GM19239 (cell line): ENCODE results near the gene CD2BP2.

ENCODE experiments used
- DNase-seq: peaks from one replicate; pipeline ENCODE4 v3.0.0; 2011; ENCODE audit warnings: low spot score; ENCODE audit not compliant: insufficient read length
- FAIRE-seq: peaks from 2 replicates; lab custom pipeline; 2011; peaks lifted over from hg19 to GRCh38; lab: Jason Lieb, UNC

Gene CD2BP2

DNA sequence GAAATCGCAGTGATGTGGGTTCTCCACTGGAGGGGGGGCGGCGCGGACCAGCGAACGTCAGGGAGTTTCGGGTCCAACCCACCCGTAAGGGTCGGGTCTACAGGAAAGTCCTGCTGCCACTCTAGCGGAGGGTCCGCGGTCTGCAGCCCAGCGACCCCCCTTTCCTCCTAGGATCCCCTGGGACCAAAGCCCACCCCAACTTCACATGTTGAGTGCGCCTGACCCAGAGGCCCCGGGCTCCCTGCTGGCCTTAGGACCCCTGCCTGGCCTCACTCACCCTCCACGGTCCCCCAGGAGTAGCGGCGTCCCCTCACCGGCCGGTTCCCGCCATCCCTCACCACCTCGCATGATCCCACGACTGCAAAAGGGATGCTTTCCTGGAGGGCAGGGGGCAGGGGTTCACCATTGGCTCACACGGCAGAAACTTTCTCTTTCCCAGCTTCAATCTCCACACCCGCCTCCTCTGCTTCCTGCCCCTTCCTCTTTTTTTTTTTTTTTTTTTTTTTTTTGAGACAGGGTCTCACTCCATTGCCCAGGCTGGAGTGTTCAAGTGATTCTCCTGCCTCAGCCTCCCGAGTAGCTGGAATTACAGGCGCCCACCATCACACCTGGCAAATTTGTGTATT is 24.2 kb upstream of the CD2BP2 start:
- DNase-seq, result no peak
- no peak for FAIRE-seq

DNA sequence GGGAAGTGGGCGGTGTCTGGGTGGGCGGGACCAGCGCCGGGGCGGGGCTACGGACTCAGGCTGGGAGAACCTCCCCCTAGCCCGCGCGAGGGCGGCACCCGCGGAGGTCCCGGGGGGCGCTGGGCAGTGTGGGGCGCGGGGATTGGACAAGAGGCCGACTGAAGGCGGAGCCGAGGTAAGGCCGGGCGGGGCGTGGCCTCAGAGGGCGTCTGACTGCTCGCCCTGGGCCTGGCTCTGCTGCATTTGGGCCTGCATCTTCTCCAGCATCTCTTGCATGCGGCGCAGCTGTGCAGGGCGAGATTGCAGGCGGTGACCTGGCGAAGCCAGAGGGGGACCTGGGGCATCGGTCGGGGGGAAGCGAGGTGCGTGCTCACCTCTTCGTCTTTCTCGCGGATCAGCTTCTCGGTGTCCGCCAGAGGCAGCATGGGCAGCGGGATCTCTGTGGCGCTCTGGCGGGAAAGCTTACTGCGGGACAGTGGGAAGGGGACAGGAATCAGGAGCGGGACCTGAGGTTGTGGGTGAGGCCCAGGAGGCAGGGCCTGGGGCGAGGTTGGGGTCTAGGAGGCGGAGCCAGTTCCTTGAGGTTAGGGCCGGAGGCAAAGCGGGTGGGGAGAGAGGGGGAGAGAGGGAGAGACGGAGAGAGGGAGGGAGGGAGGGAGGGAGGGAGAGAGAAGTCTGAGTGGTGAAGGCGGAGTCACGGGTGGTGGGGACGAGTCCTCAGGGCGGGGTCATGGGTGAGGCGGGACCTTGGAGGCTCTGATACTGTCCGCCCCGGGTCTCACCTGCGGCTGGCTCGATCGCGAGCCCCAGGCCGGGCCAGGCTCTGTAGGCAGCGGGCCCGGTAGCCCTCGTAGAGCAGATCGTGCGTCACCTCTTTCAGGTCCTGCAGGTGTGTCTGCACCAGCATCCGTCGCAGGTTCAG is 23.4 kb upstream of the CD2BP2 start:
- FAIRE-seq, result peak; percentile 91
- DNase-seq, result peak; percentile 90

DNA sequence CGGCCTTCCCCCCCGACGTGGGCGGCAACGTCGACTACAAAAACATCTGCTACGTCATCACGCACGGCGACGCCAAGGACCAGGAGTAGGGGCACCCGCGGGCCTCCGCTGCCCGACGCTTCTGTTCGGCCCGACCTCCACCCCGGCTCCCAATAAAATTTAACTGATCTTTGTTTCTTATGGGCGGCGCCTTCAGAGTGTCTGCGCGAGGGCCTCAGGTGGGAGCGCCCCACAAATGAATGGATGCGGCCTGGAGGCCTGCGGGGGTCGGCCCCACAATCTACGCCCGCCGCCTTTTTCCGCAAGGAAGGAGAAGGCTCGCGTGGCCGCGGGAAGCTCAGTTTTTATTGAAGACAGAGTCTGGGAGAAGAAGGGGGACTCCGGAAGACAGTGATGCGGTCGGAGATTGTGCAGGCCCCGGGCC is 22.7 kb upstream of the CD2BP2 start:
- peak; percentile 77 for FAIRE-seq
- DNase-seq, result peak; percentile 60

DNA sequence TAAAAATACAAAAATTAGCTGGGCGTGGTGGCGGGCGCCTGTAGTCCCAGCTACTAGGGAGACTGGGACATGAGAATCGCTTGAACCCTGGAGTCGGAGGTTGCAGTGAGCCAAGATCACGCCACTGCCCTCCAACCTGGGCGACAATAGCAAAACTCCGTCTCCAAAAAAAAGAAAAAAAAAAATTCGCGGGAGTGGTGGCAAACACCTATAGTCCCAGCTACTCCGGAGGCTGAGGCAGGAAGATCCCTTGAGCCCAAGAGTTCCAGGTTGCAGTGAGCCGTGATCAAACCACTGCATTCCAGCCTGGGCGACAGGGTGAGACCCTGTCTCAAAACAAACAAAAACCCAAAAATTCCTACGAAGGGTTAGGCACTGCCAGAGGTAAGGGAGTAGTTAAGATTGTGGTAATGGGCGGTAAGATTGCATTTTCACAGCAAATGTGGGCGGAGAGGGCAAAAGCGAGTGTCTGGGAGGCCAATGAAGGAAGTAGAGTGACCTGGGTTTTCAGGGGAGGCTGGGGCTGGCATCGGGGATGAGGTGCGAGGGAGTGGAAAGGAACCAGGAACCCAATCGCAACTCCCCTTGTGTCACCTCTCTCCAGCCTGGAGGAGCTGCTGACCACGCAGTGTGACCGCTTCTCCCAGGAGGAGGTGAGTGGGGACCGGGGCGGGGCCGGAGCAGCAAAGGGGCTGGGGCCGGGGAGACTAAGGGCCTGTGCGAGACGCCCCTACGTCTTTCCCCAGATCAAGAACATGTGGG is 22.1 kb upstream of the CD2BP2 start:
- no peak for DNase-seq
- FAIRE-seq, result peak; percentile 58

DNA sequence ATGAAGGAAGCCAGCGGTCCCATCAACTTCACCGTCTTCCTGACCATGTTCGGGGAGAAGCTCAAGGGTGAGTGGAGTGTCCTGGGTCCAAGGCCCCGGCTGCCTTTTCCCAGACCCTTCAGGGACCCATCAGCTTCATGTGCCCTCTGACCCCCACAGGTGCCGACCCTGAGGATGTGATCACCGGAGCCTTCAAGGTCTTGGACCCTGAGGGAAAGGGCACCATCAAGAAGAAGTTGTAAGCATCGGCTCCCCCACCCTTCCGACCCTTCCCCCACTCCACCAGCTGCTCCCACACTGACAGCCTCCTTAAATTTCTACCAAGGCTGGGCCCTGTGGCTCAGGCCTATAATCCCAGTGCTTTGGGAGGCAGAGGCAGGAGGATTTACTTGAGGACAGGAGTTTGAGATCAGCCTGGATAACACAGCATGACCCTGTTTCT is 21.4 kb upstream of the CD2BP2 start:
- FAIRE-seq, result no peak
- no peak for DNase-seq

DNA sequence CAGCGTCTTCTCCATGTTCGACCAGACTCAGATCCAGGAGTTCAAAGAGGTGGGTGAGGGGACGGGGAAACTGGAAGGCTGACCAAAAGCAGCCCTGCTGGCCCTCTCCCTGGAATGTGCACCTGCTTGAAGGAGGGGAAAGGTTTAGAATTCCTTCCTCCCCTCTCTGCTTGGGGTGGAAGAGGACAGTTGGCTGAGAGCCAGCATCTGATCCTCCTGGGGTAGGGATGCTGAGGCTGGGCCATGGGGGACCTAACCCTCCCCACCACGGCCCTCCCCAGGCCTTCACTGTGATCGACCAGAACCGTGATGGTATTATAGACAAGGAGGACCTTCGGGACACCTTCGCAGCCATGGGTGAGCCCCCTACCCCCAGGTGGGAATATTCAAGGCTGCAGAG is 20.8 kb upstream of the CD2BP2 start:
- no peak for DNase-seq
- FAIRE-seq, result no peak

DNA sequence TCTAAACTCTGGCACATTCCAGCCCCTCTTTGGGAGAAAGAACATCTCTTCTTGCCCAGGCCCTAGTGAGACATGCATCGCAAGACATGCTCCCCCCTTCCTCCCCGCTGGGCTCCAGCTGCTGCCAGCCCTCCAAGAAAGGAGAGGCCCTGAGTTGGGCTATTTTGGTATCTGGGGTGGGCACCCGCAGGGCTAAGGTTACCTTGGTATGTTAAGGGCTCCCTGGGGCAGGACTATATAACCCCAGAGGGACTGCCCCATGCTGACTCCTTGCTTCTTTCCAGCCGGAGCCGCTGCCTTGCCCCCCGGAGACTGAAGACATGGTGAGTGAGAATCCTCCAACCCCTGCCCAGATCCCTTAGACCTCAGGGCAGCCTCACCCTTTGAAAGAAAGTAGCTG is 19.4 kb upstream of the CD2BP2 start, which contains the start of gene MYL11:
Gene MYL11, plus strand, starts transcription at position 265 of the 400 bp plus-strand sequence. Its CDS starts 56 bp downstream, at position 321.
- FAIRE-seq, result no peak

DNA sequence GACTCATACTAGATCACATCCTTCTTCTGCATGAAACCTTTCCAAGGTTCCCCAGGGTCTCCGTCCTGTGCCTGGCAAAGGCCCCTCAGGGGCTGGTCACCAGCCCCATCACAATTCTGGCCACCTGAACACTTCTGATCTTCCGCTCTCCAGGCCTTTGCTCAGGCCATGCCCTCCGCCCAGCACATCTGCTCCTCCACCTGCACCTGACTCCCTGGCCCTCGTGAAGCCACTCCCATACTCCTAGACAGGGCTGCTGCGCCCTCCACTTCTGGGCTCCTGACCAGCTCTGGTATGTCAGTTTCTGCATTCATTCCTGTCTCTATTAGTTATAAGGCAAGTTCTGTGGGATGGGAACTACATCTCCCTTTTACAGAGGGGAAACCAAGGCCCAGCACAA is 17.6 kb upstream of the CD2BP2 start:
- DNase-seq (no peak), FAIRE-seq (no peak)

More for the DNA sequence above, 19.4 kb upstream of the CD2BP2 start, which contains the start of gene MYL11:
- DNase-seq, result no peak

DNA sequence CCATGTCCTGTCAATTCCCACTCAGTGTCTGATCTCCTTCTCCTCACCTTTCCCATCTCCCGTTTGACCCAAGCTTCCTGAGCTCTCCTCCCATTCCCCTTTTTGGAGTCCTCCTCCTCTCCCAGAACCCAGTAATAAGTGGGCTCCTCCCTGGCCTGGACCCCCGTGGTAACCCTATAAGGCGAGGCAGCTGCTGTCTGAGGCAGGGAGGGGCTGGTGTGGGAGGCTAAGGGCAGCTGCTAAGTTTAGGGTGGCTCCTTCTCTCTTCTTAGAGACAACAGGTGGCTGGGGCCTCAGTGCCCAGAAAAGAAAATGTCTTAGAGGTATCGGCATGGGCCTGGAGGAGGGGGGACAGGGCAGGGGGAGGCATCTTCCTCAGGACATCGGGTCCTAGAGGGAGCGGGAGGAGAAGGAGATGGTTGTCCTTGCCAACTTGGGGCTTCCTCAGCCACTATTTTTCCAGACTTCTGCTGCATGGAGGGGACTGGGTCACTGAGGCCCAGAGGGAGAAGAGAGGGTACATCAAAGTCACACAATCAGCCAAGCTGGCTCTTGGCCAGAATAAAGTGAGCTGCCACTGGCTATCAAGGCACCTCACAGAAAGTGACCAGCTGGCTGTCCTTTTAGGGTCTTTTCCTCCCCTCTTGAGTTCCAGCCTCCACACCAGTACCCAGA is 17.1 kb upstream of the CD2BP2 start:
- no peak for DNase-seq

DNA sequence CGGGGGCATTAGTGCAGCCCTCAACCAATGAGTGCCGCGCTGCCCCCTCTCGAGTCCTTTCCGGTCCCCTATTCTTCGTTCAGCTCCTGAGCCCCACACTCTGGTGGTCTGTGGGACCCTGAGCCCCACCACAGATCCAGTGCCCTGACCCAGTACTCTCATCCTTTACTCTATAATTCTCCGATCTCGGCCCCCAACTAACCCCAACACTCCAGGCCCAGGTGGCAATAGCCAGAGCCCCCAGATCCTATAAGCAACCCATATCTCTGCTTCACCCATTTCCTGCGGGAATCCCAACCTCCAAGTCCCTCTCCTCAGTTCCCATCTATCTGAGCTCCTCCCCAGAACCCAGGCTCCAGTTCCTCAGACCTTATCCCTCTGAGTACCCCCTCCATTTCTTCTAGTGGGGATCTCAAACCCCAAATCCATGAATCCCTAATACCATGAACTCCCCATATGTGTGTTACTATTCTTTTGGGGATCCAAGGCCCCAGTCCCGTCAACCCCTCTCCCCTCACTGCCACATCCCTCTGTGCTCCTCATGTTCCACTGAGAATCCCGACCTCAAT is 16.2 kb upstream of the CD2BP2 start:
- DNase-seq (no peak), FAIRE-seq (no peak)

More for the DNA sequence above, 17.1 kb upstream of the CD2BP2 start:
- no peak for FAIRE-seq

DNA sequence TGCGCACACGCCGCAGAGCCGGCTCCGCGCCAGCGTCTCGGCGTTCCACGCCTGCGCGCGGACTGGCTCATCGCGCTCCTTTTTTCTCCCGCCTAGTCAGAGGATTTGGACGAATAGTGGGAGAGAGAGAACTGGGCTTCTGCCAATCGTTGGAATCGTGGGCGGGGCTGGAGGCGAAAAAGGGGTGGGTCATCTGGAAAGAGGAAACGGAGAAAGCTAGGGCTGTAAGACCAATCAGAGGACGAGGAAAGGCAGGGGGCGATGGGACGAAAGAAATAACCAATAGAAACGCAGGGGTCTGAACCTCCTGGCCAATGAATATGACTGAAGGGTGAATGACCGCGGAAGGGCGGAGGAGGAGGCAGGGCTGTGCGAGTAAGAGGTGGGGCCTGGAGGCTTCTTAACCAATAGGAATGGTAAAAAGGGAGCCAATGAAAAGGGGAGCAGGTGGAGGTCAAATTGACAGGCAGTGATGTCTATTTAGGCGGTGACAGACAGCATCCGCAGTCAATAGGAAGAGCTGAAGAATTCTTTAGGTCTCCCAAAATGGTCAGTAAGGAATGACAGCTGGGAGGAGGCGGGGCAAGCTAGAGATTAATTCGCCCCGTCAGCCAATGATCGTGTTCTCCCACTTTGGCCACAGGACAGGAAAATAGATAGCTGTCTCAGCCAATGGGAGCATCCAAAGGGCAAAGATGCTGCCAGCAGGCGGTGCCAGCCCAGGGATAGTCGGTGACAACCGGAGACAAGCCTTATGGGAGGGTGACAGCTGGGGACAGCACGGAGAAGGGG is 15.5 kb upstream of the CD2BP2 start, which contains the start of gene TBC1D10B:
Gene TBC1D10B, minus strand, starts transcription at position 39 of the 792 bp plus-strand sequence. CDS start 311 bp downstream, outside the sequence.
- FAIRE-seq (peak; percentile 100), DNase-seq (peak; percentile 94)

DNA sequence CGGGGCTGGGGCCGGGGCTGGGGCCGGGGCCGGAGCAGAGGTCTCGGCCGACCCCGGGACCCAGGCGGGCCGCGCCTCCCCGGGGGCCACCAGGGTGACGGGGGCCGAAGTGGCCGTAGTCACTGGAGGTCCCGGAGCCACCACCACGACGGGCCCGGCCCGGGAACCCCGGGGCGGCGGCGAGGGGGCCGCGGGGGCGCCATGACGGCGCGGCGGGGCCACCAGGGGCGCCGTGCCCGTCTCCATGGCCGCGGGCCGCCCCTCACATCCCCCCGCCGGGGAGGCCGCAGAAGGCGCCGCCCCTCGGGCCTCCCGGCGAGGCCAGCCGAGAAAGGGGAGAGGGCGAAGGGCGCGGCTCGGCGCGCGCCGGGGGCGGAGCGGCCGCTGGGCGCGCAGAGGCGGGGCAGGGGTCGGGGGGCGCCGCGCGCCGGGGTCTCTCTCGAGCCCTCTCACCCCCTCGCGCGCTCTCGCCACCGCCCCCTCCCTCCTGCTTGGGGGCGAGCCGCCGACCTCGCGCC is 14.9 kb upstream of the CD2BP2 start:
- FAIRE-seq (no peak), DNase-seq (no peak)

DNA sequence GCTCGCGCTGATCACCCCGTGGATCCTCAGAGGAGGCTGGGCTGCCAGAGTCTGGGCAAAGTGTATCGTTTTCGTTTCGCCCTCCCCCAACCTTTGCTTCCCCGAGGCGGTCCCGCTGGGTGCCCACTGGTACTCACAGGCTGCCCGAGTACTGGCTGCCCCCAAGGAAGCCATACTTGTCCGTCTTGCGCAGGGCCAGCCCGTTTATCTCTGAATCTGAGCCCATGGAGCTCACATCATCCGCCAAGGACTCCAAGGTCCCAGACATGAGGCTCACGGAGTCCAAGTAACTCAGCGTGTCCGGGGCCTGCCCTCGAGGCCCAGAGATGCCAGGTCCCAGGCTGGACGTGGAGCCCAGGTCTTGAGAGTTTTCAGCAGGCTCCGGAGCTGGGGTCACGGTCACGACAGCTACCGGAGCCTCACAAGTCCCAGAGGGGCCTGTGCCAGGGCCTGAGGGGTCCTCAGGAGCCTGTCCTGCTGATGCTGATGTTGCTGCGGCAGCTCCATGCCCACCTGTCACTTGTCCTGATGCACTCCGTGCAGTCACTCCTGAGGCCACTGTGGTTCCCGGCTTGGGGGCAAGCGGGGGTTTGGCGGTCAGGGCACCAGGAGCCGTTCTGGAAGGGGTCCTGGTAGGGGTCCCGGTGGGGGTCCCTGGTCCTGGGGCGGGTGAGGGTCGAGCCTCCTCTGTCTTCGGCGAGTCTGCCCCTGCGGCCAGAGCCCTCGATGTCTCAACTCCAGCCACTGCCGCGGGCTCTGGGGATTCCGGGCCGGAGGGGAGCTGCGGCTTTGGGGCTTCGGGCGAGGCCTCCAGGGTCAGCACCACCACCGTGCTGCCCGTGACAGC is 14.2 kb upstream of the CD2BP2 start:
- FAIRE-seq, result peak; percentile 31
- no peak for DNase-seq

DNA sequence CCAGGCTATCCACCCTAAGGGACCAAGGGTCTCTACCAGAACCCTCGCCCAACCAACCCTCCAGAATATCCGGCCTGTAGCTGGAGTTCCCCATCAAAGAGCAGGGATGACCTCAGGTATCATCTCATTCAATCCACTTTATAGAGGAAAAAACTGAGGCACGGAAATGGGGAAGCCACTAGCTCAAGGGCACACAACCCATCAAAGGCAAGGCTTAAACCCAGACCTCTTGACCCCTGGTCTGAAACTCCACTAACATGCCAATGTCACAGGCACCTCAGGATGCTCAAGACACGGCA is 13.6 kb upstream of the CD2BP2 start:
- FAIRE-seq, result no peak

DNA sequence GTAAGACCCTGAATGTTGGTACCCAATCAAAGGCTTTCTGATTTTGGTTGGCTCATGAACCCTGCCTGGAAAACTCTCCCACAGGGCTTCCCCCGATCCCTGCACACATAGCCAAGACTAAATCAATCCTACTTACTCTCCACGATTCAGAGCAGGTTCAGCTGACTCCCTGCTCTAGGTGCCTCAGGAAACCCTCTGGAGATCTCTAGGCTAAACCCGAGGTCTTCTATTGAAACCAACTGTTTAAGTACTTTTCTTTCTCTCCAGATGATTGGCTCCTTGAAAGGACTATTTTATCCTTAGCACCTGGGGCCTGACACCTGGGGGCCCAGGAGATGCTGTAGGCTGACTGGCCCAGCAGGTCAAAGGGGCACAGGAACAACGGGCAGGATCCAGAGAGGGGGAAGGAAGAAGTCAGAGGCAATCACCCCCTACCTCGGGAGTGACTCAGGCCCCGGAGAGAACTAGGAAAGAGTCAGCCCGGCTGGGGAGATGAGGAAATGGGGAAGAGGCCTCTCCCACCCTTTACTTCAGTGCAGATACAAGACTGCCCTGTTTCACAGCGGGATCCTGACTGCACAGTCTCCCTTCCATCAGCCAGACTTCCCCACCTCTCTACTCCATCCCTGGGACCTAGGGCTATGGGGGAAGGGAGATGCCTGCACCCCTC is 13.1 kb upstream of the CD2BP2 start:
- DNase-seq (no peak), FAIRE-seq (no peak)

More for the DNA sequence above, 13.6 kb upstream of the CD2BP2 start:
- DNase-seq, result no peak

DNA sequence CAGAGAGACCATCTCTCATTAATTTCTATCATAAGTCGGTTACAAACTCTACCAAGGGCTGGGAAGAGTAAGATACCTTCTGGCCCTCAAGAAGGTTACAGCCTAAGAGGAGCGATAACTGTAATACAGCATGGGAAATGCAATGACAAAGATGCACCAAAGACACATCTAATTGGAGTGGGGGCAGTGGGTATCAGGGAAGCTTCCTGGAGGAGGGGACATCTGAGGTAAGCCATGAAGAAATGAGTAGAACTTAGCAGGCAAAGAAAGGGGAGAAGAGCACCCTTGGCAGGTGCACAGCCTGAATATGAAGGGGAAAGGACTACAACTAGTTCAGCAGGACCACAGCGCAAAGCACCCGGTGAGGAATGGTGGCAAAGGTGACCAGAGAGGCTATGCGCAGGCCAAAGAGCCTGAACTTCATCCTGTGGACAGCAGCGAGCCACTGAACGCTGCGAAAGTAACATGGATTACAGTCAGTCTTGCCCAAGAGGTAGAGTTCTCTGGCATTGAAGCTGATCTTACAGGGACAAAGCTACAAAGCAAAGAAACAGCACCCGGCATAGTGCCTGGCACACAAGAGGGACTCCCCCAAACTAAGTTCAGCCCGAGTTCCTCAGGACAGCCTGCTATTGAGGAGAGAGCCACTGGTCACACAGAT is 12.4 kb upstream of the CD2BP2 start:
- FAIRE-seq (no peak), DNase-seq (no peak)

DNA sequence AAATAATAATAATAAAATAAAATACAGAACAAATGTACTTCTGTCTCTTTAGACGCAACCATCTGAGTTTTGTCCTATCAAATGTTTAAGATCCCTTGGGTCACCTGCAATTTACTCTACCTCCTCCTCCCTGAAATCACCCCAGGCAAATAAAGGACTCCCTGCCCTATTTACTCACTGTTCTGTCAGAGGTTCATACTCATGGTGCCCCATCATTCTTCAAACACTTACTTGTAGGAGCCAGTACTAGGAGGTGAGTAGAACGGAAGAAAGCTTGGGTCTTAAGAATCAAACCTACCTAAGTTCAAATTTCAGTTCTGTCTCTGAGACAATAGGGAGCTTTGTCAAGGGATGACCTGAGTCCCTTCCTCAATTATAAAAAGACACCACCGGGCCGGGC is 11.4 kb upstream of the CD2BP2 start:
- DNase-seq (no peak), FAIRE-seq (no peak)
